IPS-18c (cell line): Measurements from ENCODE around the gene ANP32D.
"Not testable (repeated sequence)": the region's sequence is repeated elsewhere in the genome, so short reads cannot be mapped to it uniquely, and the experiment has no call there.

ENCODE experiments used
- H3K4me3 ChIP-seq: 2 replicates; pipeline ENCODE4 v1.7.0; 2013; ENCODE audit warnings: low read depth, mild to moderate bottlenecking, low read length, moderate library complexity; ENCODE audit not compliant: insufficient read depth
- H3K9me3 ChIP-seq: one replicate; pipeline ENCODE4 v1.6.1; 2013; ENCODE audit warnings: mild to moderate bottlenecking, low read length, moderate library complexity; ENCODE audit not compliant: control insufficient read depth, insufficient read depth

ANP32D gene

GRCh38 chr12:48486261-48486660 is 13.9 kb downstream of the ANP32D start:
- Histone ChIP-seq H3K9me3 (peaks cover 2% of the 10 kb centered on the region), H3K4me3 (no peak overlapping the region)

GRCh38 chr12:48486679-48487078 is 14.3 kb downstream of the ANP32D start:
- H3K9me3 ChIP-seq: peaks cover 2% of the 10 kb centered on the region

GRCh38 chr12:48489012-48489411 is 16.7 kb downstream of the ANP32D start:
- Histone ChIP-seq H3K4me3 (no peak overlapping the region), H3K9me3 (peaks cover 2% of the 10 kb centered on the region)

More at GRCh38 chr12:48486679-48487078, 14.3 kb downstream of the ANP32D start:
- H3K4me3 ChIP-seq: no peak overlapping the region

GRCh38 chr12:48489456-48489855 is 17.1 kb downstream of the ANP32D start:
- not testable (repeated sequence) for H3K9me3 ChIP-seq, H3K4me3 ChIP-seq

- not testable (repeated sequence) for H3K4me3 ChIP-seq, H3K9me3 ChIP-seq
Measured at GRCh38 chr12:48500281-48500680, 27.9 kb downstream of the ANP32D start.

- H3K4me3 ChIP-seq, H3K9me3 ChIP-seq: not testable (repeated sequence)
Measured at GRCh38 chr12:48506836-48507235, 34.5 kb downstream of the ANP32D start.

- Histone ChIP-seq H3K4me3 (no peak overlapping the region), H3K9me3 (peaks cover 4% of the 10 kb centered on the region)
Measured at GRCh38 chr12:48508987-48509386, 36.6 kb downstream of the ANP32D start.

GRCh38 chr12:48510111-48510510 is 37.8 kb downstream of the ANP32D start:
- peaks cover 4% of the 10 kb centered on the region for H3K9me3 ChIP-seq
- no peak overlapping the region for H3K4me3 ChIP-seq

GRCh38 chr12:48512855-48513254 is 40.5 kb downstream of the ANP32D start:
- no peak overlapping the region for H3K4me3 ChIP-seq
- H3K9me3 ChIP-seq: peaks cover 4% of the 10 kb centered on the region

- Histone ChIP-seq H3K9me3 (no peaks in the 10 kb centered on the region), H3K4me3 (no peak overlapping the region)
Measured at GRCh38 chr12:48514728-48515127, 42.4 kb downstream of the ANP32D start.

- not testable (repeated sequence) for H3K4me3 ChIP-seq, H3K9me3 ChIP-seq
Measured at GRCh38 chr12:48520381-48520780, 48.0 kb downstream of the ANP32D start.
